ENCODE measurements around the gene DCLRE1B. TPM values are rescaled to one million over a fixed set of nuclear protein-coding genes. Genes with fewer than 3 reads are reported as not detected.
A peak's percentile ranks its signal among the peaks of the same experiment; 100 is the strongest.

The DCLRE1B gene
- total and polyA plus RNA-seq, 9 of the 15 experiments (the other 6 are each of a cell fraction or from before 2014, with no cell fraction given): 10.6 to 28.8 (median 17.2) TPM

- TF ChIP-seq CHD7 (IDR thresholded peaks at IDR 0.05; ENCODE audit: low read depth, low read length) (no peak), HNRNPK (IDR thresholded peaks at IDR 0.05; ENCODE audit: low read depth, low read length, poor library complexity, severe bottlenecking) (no peak), BRF2 (IDR thresholded peaks at IDR 0.05; ENCODE audit: borderline replicate concordance, insufficient read depth, insufficient read length) (no peak), RFX5 (IDR thresholded peaks at IDR 0.05; ENCODE audit: low read depth, low read length) (no peak), ZBTB11 (CRISPR knock-in tag; IDR thresholded peaks at IDR 0.05) (peak in 1 of 3 experiments; percentile 71; a peak in 1 of 6 replicates), EGR1 (conservative IDR thresholded peaks at IDR 0.05) (no peak), RBM14 (IDR thresholded peaks at IDR 0.05; ENCODE audit: borderline replicate concordance, insufficient read depth, low read depth, low read length) (no peak), NCOA4 (IDR thresholded peaks at IDR 0.05; ENCODE audit: partially characterized antibody) (no peak), ZFPM2 (CRISPR knock-in tag; IDR thresholded peaks at IDR 0.05) (no peak), TCF15 (CRISPR knock-in tag; IDR thresholded peaks at IDR 0.05) (no peak)
These were observed 843 bp upstream of the DCLRE1B start (continued) for GRCh38 chr1:113904293-113904673.

Data from K562 (cell line).